GM12878 (cell line): ENCODE data around the gene SH2D7. TPM values are rescaled to one million over a fixed set of nuclear protein-coding genes. Genes with fewer than 3 reads are reported as not detected.

Experiments
- ATAC-seq: fragments of 200-7000 bp; cut with Tn5 transposase; 3 replicates; pipeline ENCODE4 v1.9.1; 2020; ENCODE audit warnings: mild to moderate bottlenecking, moderate library complexity
- BruUV-seq: library from RNA; stranded (reverse); fragments of 400-500 nt; replicated peaks from 2 replicates; lab custom pipeline; 2021; lab: Mats Ljungman, UMichigan
- CTCF ChIA-PET: fragments of 300-600 bp; sonication (Branson Sonifier 250); formaldehyde crosslinking; extraction: SDS; loops from one replicate; lab custom pipeline; 2021; ENCODE audit warnings: inconsistent platforms; lab: Yijun Ruan, JAX
- POLR2A ChIA-PET: fragments of 350-600 bp; formaldehyde crosslinking; extraction: SDS; loops from one replicate; lab custom pipeline; 2021; ENCODE audit warnings: inconsistent platforms; lab: Charles Lee
- RAD21 ChIA-PET: fragments of 300-600 bp; sonication (Branson Sonifier 250); formaldehyde crosslinking; loops from one replicate; lab custom pipeline; 2023; ENCODE audit warnings: antibody characterized with exemption; ENCODE audit not compliant: unreplicated experiment; lab: Charles Lee
- SMC1A ChIA-PET: fragments of 300-600 bp; sonication (Branson Sonifier 250); formaldehyde crosslinking; loops from one replicate; lab custom pipeline; 2023; ENCODE audit not compliant: unreplicated experiment, uncharacterized antibody; lab: Charles Lee
- DNase-seq: peaks from one replicate; pipeline ENCODE4 v3.0.0-alpha.2; 2011; ENCODE audit warnings: low read depth, low spot score
- FAIRE-seq: peaks from 3 replicates; lab custom pipeline; 2011; peaks lifted over from hg19 to GRCh38; lab: Jason Lieb, UNC
- H2AFZ ChIP-seq: 2 replicates; pipeline ENCODE4 v1.6.0; 2011; ENCODE audit warnings: low read depth, low read length, control low read depth; ENCODE audit not compliant: control insufficient read depth
- H3K27ac ChIP-seq: 2 replicates; pipeline ENCODE4 v1.5.1; 2011; ENCODE audit warnings: control low read depth; ENCODE audit not compliant: control insufficient read depth, insufficient read depth
- H3K27me3 ChIP-seq, 2 experiments: replicated peaks in 1 of 2; 2 replicates each; pipeline versions ENCODE4 v1.6.0 to v1.6.1; 2011; ENCODE audit warnings: low read length in 1 of 2; ENCODE audit not compliant: control insufficient read depth in 2 of 2, insufficient read depth in 2 of 2
- H3K36me3 ChIP-seq, 2 experiments: 2 replicates each; pipeline ENCODE4 v1.5.1; 2011; ENCODE audit warnings: low read length in 1 of 2; ENCODE audit not compliant: control insufficient read depth in 2 of 2, insufficient read depth in 2 of 2
- H3K4me1 ChIP-seq: 2 replicates; pipeline ENCODE4 v1.6.1; 2011; ENCODE audit warnings: mild to moderate bottlenecking, low read length, moderate library complexity, mixed read lengths; ENCODE audit not compliant: control insufficient read depth, insufficient read depth
- H3K4me2 ChIP-seq: 2 replicates; pipeline ENCODE4 v1.6.0; 2011; ENCODE audit warnings: control low read depth; ENCODE audit not compliant: control insufficient read depth, insufficient read depth
- H3K4me3 ChIP-seq: fragments of 200-600 bp; sonication (generic); 2 replicates; pipeline ENCODE4 v1.5.1; 2016
- H3K79me2 ChIP-seq: 2 replicates; pipeline ENCODE4 v1.6.0; 2011; ENCODE audit warnings: low read length; ENCODE audit not compliant: control insufficient read depth, insufficient read depth
- H3K9ac ChIP-seq: 2 replicates; pipeline ENCODE4 v1.8.0; 2011; ENCODE audit warnings: low read length, control low read depth, mixed read lengths; ENCODE audit not compliant: control insufficient read depth, insufficient read depth
- H3K9me3 ChIP-seq: replicated peaks from 3 replicates; pipeline ENCODE4 v1.5.1; 2011; ENCODE audit warnings: mild to moderate bottlenecking, low read length; ENCODE audit not compliant: control insufficient read depth, insufficient read depth
- H4K20me1 ChIP-seq: 2 replicates; pipeline ENCODE4 v1.6.0; 2011; ENCODE audit not compliant: control insufficient read depth, insufficient read depth
- ATF7 ChIP-seq: fragments of 450-650 bp; IDR thresholded peaks from 2 replicates; pipeline ENCODE4 v1.6.1; 2016; ENCODE audit warnings: low read depth, mild to moderate bottlenecking
- CREB1 ChIP-seq: IDR thresholded peaks from 2 replicates; pipeline ENCODE4 v1.6.1; 2012; ENCODE audit warnings: low read depth, mild to moderate bottlenecking, inconsistent platforms
- HDAC6 ChIP-seq: fragments of 200-600 bp; sonication (generic); IDR thresholded peaks from one replicate; pipeline ENCODE4 v1.8.0; 2017; ENCODE audit warnings: antibody characterized with exemption; ENCODE audit not compliant: unreplicated experiment
- RAD51 ChIP-seq: fragments of 450-650 bp; IDR thresholded peaks from 2 replicates; pipeline ENCODE4 v1.6.1; 2016; ENCODE audit warnings: moderate library complexity, mild to moderate bottlenecking, inconsistent platforms
- SMC3 ChIP-seq: IDR thresholded peaks from 2 replicates; pipeline ENCODE4 v1.6.1; 2011; ENCODE audit warnings: low read length, improper control_type of control experiment, borderline replicate concordance
- SPI1 ChIP-seq: IDR thresholded peaks from 2 replicates; pipeline ENCODE4 v1.6.1; 2011; ENCODE audit warnings: low read depth, mild to moderate bottlenecking, low read length, moderate library complexity, borderline replicate concordance; ENCODE audit not compliant: insufficient read depth
- YBX1 ChIP-seq: fragments of 450-650 bp; IDR thresholded peaks from 2 replicates; pipeline ENCODE4 v1.6.1; 2016; ENCODE audit warnings: antibody characterized with exemption
- ZNF207 ChIP-seq: fragments of 450-650 bp; IDR thresholded peaks from 2 replicates; pipeline ENCODE4 v1.6.1; 2014; ENCODE audit warnings: antibody characterized with exemption, mild to moderate bottlenecking, borderline replicate concordance
- whole genome bisulfite sequencing: methylation state at CpG from one replicate; pipeline ENCODE4 v1.1.6; 2016; ENCODE audit warnings: low lambda C conversion rate; ENCODE audit not compliant: insufficient replicate concordance, insufficient coverage; ENCODE audit errors: missing lambda C conversion rate; 5-methylcytosine and 5-hydroxymethylcytosine counted together
- in situ Hi-C: fragments of 300-500 bp; cut with MboI; formaldehyde crosslinking; loops from 9 replicates; pipeline ENCODE4 v1.14.3; 2018; ENCODE audit warnings: mixed read lengths
- intact Hi-C: fragments of 100-400 bp; cut with micrococcal nuclease; formaldehyde crosslinking; loops from one replicate; pipeline ENCODE4 v1.14.2; 2022; ENCODE audit not compliant: unreplicated experiment
- polyA plus RNA-seq, 11 experiments: library from polyadenylated mRNA; depleted of rRNA in 4 of 11; unstranded in 6 of 11; stranded (reverse) in 5 of 11; fragments of >200 nt; fragmentation: Nextera tagmentation in 4 of 11; fragmentation: Illumina TruSeq in 1 of 11; extraction: Ambion mirVana in 4 of 11; extraction: Trizol in 1 of 11; gene quantifications; 1 replicate in 1 of 11; 2 replicates in 10 of 11; pipeline versions ENCODE4 v1.2.1 to v1.2.3, GENCODE V29; 2011 to 2016; ENCODE audit warnings: inconsistent platforms in 2 of 11, missing spikeins in 2 of 11, low read depth in 1 of 11
- total RNA-seq, 4 experiments: library from RNA; depleted of rRNA in 3 of 4; stranded (reverse); fragments of >200 nt in 3 of 4; fragmentation: Illumina TruSeq in 1 of 4; extraction: Trizol in 1 of 4; gene quantifications; 2 replicates each; pipeline versions ENCODE4 v1.2.1 to v1.2.3, GENCODE V29; 2013 to 2021

SH2D7 gene
- total and polyA plus RNA-seq, 10 of the 15 experiments (the other 5 are each of a cell fraction or from before 2014, with no cell fraction given) = 0.04 to 0.06 TPM; not detected in 8

- peak; percentile 1; the same call in 1 of the 2 replicates for TF ChIP-seq RAD51
Observed at GRCh38 chr15:78050441-78050809, 41.9 kb upstream of the SH2D7 start (continued).

- peaks cover 5 to 14% of the 10 kb centered on the region in 2 experiments for H3K36me3 ChIP-seq
- ChIA-PET RAD21 (interaction anchor here (0.7 to 9.0 kb wide), 16 partner anchors 8 to 145 kb away, joined by 3 to 170 read pairs (median 8); partner anchors contain the start of gene IDH3A), SMC1A (interaction anchor here (0.5 to 14.4 kb wide), 17 partner anchors 9 to 120 kb away, joined by 3 to 305 read pairs (median 7); no protein-coding TSS in a partner anchor), CTCF (interaction anchor here (0.6 to 9.1 kb wide), 21 partner anchors 9 to 833 kb away, joined by 3 to 158 read pairs (median 5); partner anchors contain the start of gene TBC1D2B), POLR2A (interaction anchor here (1.0 to 6.0 kb wide), 9 partner anchors 10 to 126 kb away, joined by 3 to 79 read pairs (median 5); no protein-coding TSS in a partner anchor)
- BruUV-seq = no TSS peak
- ATAC-seq = no peak
- H3K4me1 ChIP-seq = peaks cover 76% of the 10 kb centered on the region
- intact Hi-C loops = loop anchor here (2.0 kb wide), 1 partner anchor 16 kb away; no protein-coding TSS in a partner anchor
- FAIRE-seq = no peak
- DNase-seq = no peak
- no peaks in the 10 kb centered on the region for H4K20me1 ChIP-seq
- H3K9me3 ChIP-seq = no peaks in the 10 kb centered on the region
- in situ Hi-C loops = no loop called here
- no peaks in the 10 kb centered on the region for H3K27me3 ChIP-seq
- H3K9ac ChIP-seq = no peak overlapping the region
- peak overlapping the region; percentile 53 for H3K27ac ChIP-seq
- no peak overlapping the region for H3K4me3 ChIP-seq
- WGBS = 100% methylated on average over 1 of the region's 1 CpG
- H3K79me2 ChIP-seq = peaks cover 30% of the 10 kb centered on the region
- no peak overlapping the region for H2AFZ ChIP-seq
- H3K4me2 ChIP-seq = peak overlapping the region; percentile 57
- TF ChIP-seq HDAC6 (no peak), ATF7 (no peak), YBX1 (no peak), CREB1 (no peak), ZNF207 (no peak), SMC3 (no peak), SPI1 (no peak)
Observed at GRCh38 chr15:78050826-78051225, 41.5 kb upstream of the SH2D7 start.
